GM12878 (cell line): ENCODE measurements around the gene LMF1. TPM values are rescaled to one million over a fixed set of nuclear protein-coding genes. Genes with fewer than 3 reads are reported as not detected.

Experiments
- CHD4 ChIP-seq: fragments of 200-600 bp; sonication (generic); IDR thresholded peaks from 2 replicates; pipeline ENCODE4 v1.6.1; 2016; ENCODE audit warnings: mild to moderate bottlenecking
- CREM ChIP-seq: IDR thresholded peaks from 2 replicates; pipeline ENCODE4 v1.6.1; 2014; ENCODE audit warnings: antibody characterized with exemption, low read depth
- FOXK2 ChIP-seq: fragments of 450-650 bp; IDR thresholded peaks from 2 replicates; pipeline ENCODE4 v1.6.1; 2017; ENCODE audit warnings: mild to moderate bottlenecking, moderate library complexity
- GABPA ChIP-seq: IDR thresholded peaks from 2 replicates; pipeline ENCODE4 v1.6.1; 2014; ENCODE audit warnings: antibody characterized with exemption, low read depth, mild to moderate bottlenecking, inconsistent platforms
- MYB ChIP-seq: fragments of 150-350 bp; IDR thresholded peaks from 2 replicates; pipeline ENCODE4 v1.6.1; 2014; ENCODE audit warnings: mild to moderate bottlenecking, low read depth, low read length, borderline replicate concordance
- SIX5 ChIP-seq: IDR thresholded peaks from 2 replicates; pipeline ENCODE4 v1.6.1; 2011; ENCODE audit warnings: mild to moderate bottlenecking, low read depth, low read length, moderate library complexity; ENCODE audit not compliant: severe bottlenecking
- SMC3 ChIP-seq: IDR thresholded peaks from 2 replicates; pipeline ENCODE4 v1.6.1; 2011; ENCODE audit warnings: low read length, improper control_type of control experiment, borderline replicate concordance
- polyA plus RNA-seq, 11 experiments: library from polyadenylated mRNA; depleted of rRNA in 4 of 11; unstranded in 6 of 11; stranded (reverse) in 5 of 11; fragments of >200 nt; fragmentation: Nextera tagmentation in 4 of 11; fragmentation: Illumina TruSeq in 1 of 11; extraction: Ambion mirVana in 4 of 11; extraction: Trizol in 1 of 11; gene quantifications; 1 replicate in 1 of 11; 2 replicates in 10 of 11; pipeline versions ENCODE4 v1.2.1 to v1.2.3, GENCODE V29; 2011 to 2016; ENCODE audit warnings: inconsistent platforms in 2 of 11, missing spikeins in 2 of 11, low read depth in 1 of 11
- total RNA-seq, 4 experiments: library from RNA; depleted of rRNA in 3 of 4; stranded (reverse); fragments of >200 nt in 3 of 4; fragmentation: Illumina TruSeq in 1 of 4; extraction: Trizol in 1 of 4; gene quantifications; 2 replicates each; pipeline versions ENCODE4 v1.2.1 to v1.2.3, GENCODE V29; 2013 to 2021
- TF ChIP-seq, protein P1 (sequence below): fragments of 450-650 bp; IDR thresholded peaks from 2 replicates; pipeline ENCODE4 v1.6.1; 2017; ENCODE audit warnings: mild to moderate bottlenecking, moderate library complexity
- TF ChIP-seq, protein P2 (sequence below): IDR thresholded peaks from 2 replicates; pipeline ENCODE4 v1.6.1; 2012; ENCODE audit warnings: low read depth, low read length, improper control_type of control experiment
- TF ChIP-seq, protein P3 (sequence below): fragments of 450-650 bp; IDR thresholded peaks from 2 replicates; pipeline ENCODE4 v1.6.1; 2016; ENCODE audit warnings: mild to moderate bottlenecking

LMF1 gene
- total and polyA plus RNA-seq, 10 of the 15 experiments (the other 5 are each of a cell fraction or from before 2014, with no cell fraction given) = 0.18 to 3.2 (median 1.4) TPM; not detected in 1

DNA sequence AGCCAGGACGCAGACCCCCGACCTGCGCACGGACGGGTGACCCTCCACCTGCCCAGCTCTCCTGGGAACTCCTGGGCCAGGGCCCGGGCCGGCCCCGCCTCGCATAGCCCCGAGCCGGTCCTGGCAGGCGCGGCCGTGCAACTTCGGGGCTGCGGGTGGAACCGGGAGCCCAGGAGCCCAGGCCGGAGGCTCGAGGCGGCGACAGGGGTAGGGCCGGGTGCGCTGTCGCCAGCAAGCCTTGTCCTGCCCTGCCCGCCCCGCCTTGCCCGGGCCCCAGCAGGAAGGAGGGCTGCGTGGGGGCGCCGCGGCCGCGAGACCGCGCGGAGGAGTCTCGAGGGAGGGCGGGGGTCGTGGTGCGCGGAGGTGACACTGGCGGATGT lies 408 bp downstream of the LMF1 start (continued):
- TF ChIP-seq, protein P1, sequence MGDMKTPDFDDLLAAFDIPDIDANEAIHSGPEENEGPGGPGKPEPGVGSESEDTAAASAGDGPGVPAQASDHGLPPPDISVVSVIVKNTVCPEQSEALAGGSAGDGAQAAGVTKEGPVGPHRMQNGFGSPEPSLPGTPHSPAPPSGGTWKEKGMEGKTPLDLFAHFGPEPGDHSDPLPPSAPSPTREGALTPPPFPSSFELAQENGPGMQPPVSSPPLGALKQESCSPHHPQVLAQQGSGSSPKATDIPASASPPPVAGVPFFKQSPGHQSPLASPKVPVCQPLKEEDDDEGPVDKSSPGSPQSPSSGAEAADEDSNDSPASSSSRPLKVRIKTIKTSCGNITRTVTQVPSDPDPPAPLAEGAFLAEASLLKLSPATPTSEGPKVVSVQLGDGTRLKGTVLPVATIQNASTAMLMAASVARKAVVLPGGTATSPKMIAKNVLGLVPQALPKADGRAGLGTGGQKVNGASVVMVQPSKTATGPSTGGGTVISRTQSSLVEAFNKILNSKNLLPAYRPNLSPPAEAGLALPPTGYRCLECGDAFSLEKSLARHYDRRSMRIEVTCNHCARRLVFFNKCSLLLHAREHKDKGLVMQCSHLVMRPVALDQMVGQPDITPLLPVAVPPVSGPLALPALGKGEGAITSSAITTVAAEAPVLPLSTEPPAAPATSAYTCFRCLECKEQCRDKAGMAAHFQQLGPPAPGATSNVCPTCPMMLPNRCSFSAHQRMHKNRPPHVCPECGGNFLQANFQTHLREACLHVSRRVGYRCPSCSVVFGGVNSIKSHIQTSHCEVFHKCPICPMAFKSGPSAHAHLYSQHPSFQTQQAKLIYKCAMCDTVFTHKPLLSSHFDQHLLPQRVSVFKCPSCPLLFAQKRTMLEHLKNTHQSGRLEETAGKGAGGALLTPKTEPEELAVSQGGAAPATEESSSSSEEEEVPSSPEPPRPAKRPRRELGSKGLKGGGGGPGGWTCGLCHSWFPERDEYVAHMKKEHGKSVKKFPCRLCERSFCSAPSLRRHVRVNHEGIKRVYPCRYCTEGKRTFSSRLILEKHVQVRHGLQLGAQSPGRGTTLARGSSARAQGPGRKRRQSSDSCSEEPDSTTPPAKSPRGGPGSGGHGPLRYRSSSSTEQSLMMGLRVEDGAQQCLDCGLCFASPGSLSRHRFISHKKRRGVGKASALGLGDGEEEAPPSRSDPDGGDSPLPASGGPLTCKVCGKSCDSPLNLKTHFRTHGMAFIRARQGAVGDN = 0 out of 2 replicates have a peak, but pooled peaks have one; percentile 32
- TF ChIP-seq MYB (no peak), CHD4 (no peak), GABPA (no peak), FOXK2 (no peak), SIX5 (no peak), CREM (no peak), SMC3 (no peak)
- TF ChIP-seq, protein P2, sequence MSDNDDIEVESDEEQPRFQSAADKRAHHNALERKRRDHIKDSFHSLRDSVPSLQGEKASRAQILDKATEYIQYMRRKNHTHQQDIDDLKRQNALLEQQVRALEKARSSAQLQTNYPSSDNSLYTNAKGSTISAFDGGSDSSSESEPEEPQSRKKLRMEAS = no peak
- TF ChIP-seq, protein P3, sequence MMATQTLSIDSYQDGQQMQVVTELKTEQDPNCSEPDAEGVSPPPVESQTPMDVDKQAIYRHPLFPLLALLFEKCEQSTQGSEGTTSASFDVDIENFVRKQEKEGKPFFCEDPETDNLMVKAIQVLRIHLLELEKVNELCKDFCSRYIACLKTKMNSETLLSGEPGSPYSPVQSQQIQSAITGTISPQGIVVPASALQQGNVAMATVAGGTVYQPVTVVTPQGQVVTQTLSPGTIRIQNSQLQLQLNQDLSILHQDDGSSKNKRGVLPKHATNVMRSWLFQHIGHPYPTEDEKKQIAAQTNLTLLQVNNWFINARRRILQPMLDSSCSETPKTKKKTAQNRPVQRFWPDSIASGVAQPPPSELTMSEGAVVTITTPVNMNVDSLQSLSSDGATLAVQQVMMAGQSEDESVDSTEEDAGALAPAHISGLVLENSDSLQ = no peak
- TF ChIP-seq, all 136 proteins: peak for 4
